Measurements from ENCODE around the gene SULT1B1. TPM values are rescaled to one million over a fixed set of nuclear protein-coding genes. Genes with fewer than 3 reads are reported as not detected.

Gene SULT1B1
- total and polyA plus RNA-seq, 4 donors = 0.38 to 15.7 (median 2.3) TPM

DNA sequence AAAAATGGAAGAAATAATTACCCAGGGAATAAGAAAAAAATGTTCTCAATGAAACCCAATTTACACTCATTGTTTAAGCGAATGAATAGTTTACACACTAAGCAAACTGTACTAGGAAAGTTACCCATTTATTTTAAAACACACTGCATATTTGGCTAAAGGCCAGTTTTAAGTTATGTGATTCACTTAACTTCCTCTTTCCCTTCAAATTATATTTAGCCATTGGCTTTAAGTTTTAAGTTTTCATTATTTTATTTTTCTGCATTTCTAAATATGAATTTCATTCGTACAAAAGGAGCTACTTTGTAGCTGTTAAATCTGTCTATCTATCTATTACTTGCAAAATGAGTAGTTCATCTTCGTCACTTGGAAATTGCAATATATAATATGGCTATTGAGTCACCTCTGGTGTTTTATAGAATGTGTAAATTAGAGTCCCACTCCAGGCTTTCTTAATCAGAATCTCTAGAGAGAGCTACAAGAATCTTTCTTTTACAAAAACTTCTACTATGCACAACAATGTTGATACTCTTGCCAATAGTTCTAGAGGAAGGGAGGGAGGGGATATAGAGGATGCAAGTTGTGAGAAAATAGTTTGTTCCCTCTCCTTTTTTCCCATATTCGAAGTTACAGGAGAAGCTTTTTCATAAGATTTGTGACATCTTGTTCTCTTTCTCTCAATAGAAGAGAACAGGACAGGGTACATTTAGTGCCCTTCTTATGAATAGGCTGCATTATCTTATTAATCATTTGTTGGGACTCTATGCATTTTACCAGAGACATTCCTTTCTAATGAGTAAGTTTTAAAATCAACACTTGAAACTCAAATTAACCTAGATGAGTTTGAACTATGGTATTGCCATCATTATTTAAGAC lies 41.8 kb downstream of the SULT1B1 start:
- WGBS, 2 donors = 24 to 28% methylated on average over 4 of the region's 4 CpGs
- no peak overlapping the region for H3K27ac ChIP-seq (ENCODE audit: low read depth in 1 of 2, low read length in 2 of 2)

DNA sequence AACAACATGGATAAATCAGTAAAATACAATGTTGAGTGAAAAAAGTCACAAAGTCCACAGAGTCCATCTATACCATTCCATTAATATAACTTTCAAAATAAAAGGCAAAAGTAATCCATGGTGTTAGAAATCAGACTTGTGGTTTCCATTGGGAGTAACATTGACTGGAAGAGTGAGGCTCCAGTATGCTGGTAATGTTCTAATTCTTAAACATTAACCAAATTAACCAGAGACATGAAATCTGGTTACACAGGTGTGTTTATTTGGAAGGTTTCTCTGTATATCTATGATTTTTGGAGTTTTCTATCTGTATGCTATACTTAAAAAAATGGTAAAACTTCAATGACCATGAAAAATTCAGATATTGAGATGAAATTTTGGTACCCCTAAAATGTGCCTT lies 42.6 kb downstream of the SULT1B1 start:
- intact Hi-C loops (cut with DNase I) = no loop called here
- no peak overlapping the region for H3K27ac ChIP-seq (ENCODE audit: low read depth in 1 of 2, low read length in 2 of 2)
- no peaks in the 10 kb centered on the region for H3K36me3 ChIP-seq (ENCODE audit: control insufficient read depth in 1 of 2, insufficient read depth in 2 of 2, low read length in 1 of 2)
- H3K9me3 ChIP-seq (ENCODE audit: control insufficient read depth, low read length) = no peaks in the 10 kb centered on the region
- H3K4me3 ChIP-seq (ENCODE audit: low read length in 2 of 2) = no peak overlapping the region
- ATAC-seq (ENCODE audit: low FRiP score) (no peak), DNase-seq (no peak)
- no peaks in the 10 kb centered on the region for H3K4me1 ChIP-seq (ENCODE audit: control insufficient read depth in 1 of 2, insufficient read depth in 2 of 2, low read length in 2 of 2)
- peaks cover 0 to 2% of the 10 kb centered on the region in 2 donors for H3K27me3 ChIP-seq (ENCODE audit: control insufficient read depth in 1 of 2, insufficient read depth in 2 of 2, low read length in 1 of 2)

More for the DNA sequence above, 41.8 kb downstream of the SULT1B1 start:
- Histone ChIP-seq H3K27me3 (ENCODE audit: control insufficient read depth in 1 of 2, insufficient read depth in 2 of 2, low read length in 1 of 2) (no peaks in the 10 kb centered on the region), H3K9me3 (ENCODE audit: control insufficient read depth, low read length) (no peaks in the 10 kb centered on the region), H3K4me3 (ENCODE audit: low read length in 2 of 2) (no peak overlapping the region), H3K36me3 (ENCODE audit: control insufficient read depth in 1 of 2, insufficient read depth in 2 of 2, low read length in 1 of 2) (no peaks in the 10 kb centered on the region), H3K4me1 (ENCODE audit: control insufficient read depth in 1 of 2, insufficient read depth in 2 of 2, low read length in 2 of 2) (no peaks in the 10 kb centered on the region)
- DNase-seq = no peak
- intact Hi-C loops (cut with DNase I) = no loop called here
- no peak for ATAC-seq (ENCODE audit: low FRiP score)

DNA sequence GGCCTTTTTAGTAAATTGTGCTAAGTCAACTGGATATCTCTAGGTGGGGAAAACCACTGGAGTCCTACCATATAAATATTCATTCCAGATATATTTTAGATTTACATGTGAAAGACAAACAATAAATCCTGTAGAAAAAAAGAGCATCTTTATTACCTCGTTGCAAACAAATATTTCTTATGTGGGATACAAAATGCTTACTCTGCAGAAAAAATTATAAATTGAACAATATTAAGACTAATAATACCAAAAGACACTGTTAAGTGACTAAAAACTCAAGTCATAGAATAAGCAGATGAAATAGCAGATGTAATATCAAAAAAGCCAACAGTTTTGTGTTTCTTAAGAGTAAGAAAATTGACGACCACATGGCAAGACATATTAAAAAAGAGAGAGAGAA lies 43.8 kb downstream of the SULT1B1 start:
- Histone ChIP-seq H3K4me3 (ENCODE audit: low read length in 2 of 2) (no peak overlapping the region), H3K27ac (ENCODE audit: low read depth in 1 of 2, low read length in 2 of 2) (no peak overlapping the region), H3K4me1 (ENCODE audit: control insufficient read depth in 1 of 2, insufficient read depth in 2 of 2, low read length in 2 of 2) (no peaks in the 10 kb centered on the region), H3K9me3 (ENCODE audit: control insufficient read depth, low read length) (no peaks in the 10 kb centered on the region), H3K27me3 (ENCODE audit: control insufficient read depth in 1 of 2, insufficient read depth in 2 of 2, low read length in 1 of 2) (peaks cover 0 to 2% of the 10 kb centered on the region in 2 donors), H3K36me3 (ENCODE audit: control insufficient read depth in 1 of 2, insufficient read depth in 2 of 2, low read length in 1 of 2) (no peaks in the 10 kb centered on the region)
- DNase-seq (no peak), ATAC-seq (ENCODE audit: low FRiP score) (no peak)
- intact Hi-C loops (cut with DNase I) = no loop called here
- WGBS, 2 donors = 92 to 93% methylated on average over 2 of the region's 2 CpGs

DNA sequence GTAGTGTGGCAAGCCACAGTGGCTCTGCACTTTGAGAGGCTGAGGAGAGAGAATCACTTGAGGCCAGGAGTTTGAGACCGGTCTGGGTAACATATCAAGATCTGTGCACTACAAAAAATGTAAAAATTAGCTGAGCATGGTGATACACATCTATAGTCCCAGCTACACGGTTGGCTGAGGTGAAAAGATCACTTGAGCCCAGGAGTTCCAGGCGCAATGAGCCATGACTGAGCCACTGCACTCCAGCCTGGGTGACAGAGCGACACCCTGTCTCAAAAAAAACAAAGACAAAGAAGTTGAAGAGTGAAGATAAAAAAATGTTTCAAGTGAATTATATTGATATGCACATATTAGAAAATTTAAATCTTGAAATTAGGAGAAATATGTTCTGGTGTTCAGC lies 46.3 kb downstream of the SULT1B1 start:
- Histone ChIP-seq H3K27me3 (ENCODE audit: control insufficient read depth in 1 of 2, insufficient read depth in 2 of 2, low read length in 1 of 2) (peaks cover 0 to 2% of the 10 kb centered on the region in 2 donors), H3K36me3 (ENCODE audit: control insufficient read depth in 1 of 2, insufficient read depth in 2 of 2, low read length in 1 of 2) (no peaks in the 10 kb centered on the region), H3K4me1 (ENCODE audit: control insufficient read depth in 1 of 2, insufficient read depth in 2 of 2, low read length in 2 of 2) (no peaks in the 10 kb centered on the region), H3K9me3 (ENCODE audit: control insufficient read depth, low read length) (no peaks in the 10 kb centered on the region), H3K27ac (ENCODE audit: low read depth in 1 of 2, low read length in 2 of 2) (no peak overlapping the region), H3K4me3 (ENCODE audit: low read length in 2 of 2) (no peak overlapping the region)
- ATAC-seq (ENCODE audit: low FRiP score) = no peak
- intact Hi-C loops (cut with DNase I) = no loop called here
- no peak for DNase-seq
- WGBS, 2 donors = 75 to 77% methylated on average over 4 of the region's 4 CpGs

DNA sequence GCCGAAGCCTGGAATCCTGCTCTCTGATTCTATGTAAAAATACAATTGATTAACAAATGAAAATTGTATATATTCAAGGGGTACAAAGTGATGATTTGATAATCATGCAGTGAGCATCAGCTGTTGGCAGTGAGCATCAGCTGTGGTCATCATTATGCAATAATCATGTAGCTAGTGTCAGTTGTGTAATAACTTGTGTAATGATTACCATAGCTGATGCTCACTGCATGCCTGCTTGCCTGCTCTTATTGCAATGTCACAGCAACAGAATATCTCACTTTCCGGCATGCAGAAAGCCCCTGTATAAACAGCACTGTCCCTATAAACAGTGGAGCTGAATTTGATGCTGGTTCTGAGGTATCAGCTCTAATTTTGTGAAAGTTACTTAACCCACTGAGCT lies 46.8 kb downstream of the SULT1B1 start:
- intact Hi-C loops (cut with DNase I) = no loop called here
- H3K4me1 ChIP-seq (ENCODE audit: control insufficient read depth in 1 of 2, insufficient read depth in 2 of 2, low read length in 2 of 2) = no peaks in the 10 kb centered on the region
- H3K9me3 ChIP-seq (ENCODE audit: control insufficient read depth, low read length) = no peaks in the 10 kb centered on the region
- DNase-seq (no peak), ATAC-seq (ENCODE audit: low FRiP score) (peak; percentile 75)
- no peak overlapping the region for H3K4me3 ChIP-seq (ENCODE audit: low read length in 2 of 2)
- no peaks in the 10 kb centered on the region for H3K36me3 ChIP-seq (ENCODE audit: control insufficient read depth in 1 of 2, insufficient read depth in 2 of 2, low read length in 1 of 2)
- H3K27ac ChIP-seq (ENCODE audit: low read depth in 1 of 2, low read length in 2 of 2) = no peak overlapping the region
- H3K27me3 ChIP-seq (ENCODE audit: control insufficient read depth in 1 of 2, insufficient read depth in 2 of 2, low read length in 1 of 2) = peaks cover 0 to 2% of the 10 kb centered on the region in 2 donors
- WGBS, 2 donors = 94 to 95% methylated on average over 2 of the region's 2 CpGs

DNA sequence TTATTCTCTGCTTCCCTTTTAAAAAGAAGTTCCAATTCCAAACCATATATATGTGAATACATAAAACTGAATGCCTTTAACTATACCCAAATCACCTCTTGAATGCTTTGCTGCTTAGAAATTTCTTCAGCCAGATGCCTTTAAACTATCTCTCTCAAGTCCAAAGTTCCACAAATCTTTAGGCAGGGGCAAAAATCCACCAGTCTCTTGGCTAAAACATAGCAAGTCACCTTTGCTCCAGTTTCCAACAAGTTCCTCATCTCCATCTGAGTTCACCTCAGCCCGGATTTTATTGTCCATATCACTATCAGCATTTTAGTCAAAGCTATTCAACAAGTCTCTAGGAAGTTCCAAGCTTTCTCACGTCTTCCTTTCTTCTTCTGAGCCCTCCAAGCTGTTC lies 49.8 kb downstream of the SULT1B1 start:
- H3K4me1 ChIP-seq (ENCODE audit: control insufficient read depth in 1 of 2, insufficient read depth in 2 of 2, low read length in 2 of 2) = no peaks in the 10 kb centered on the region
- intact Hi-C loops (cut with DNase I) = no loop called here
- no peaks in the 10 kb centered on the region for H3K36me3 ChIP-seq (ENCODE audit: control insufficient read depth in 1 of 2, insufficient read depth in 2 of 2, low read length in 1 of 2)
- H3K27me3 ChIP-seq (ENCODE audit: control insufficient read depth in 1 of 2, insufficient read depth in 2 of 2, low read length in 1 of 2) = peaks cover 0 to 2% of the 10 kb centered on the region in 2 donors
- ATAC-seq (ENCODE audit: low FRiP score) (no peak), DNase-seq (no peak)
- 76 to 85% methylated on average over 2 of the region's 2 CpGs for WGBS, 2 donors
- no peak overlapping the region for H3K4me3 ChIP-seq (ENCODE audit: low read length in 2 of 2)
- no peaks in the 10 kb centered on the region for H3K9me3 ChIP-seq (ENCODE audit: control insufficient read depth, low read length)
- no peak overlapping the region for H3K27ac ChIP-seq (ENCODE audit: low read depth in 1 of 2, low read length in 2 of 2)

DNA sequence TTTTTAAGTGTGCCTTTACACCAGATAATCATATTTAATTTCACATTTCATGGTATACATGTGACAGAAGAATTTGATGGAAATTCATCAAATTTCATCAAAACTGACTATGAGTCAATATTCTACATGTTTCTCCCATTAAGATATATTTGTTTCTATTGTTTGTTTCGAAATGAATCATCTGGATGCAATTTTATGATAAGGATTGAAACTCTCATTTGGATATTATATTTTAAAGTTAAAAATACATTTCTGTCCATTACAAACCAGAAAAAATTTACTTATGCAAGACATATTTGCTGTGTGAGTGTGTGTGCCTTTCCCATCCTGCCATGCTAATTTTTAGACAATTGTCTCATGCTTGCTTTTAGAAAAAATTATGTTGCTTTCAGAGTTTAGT lies 52.2 kb downstream of the SULT1B1 start:
- peaks cover 0 to under 1% of the 10 kb centered on the region in 2 donors for H3K27me3 ChIP-seq (ENCODE audit: control insufficient read depth in 1 of 2, insufficient read depth in 2 of 2, low read length in 1 of 2)
- no peak overlapping the region for H3K4me3 ChIP-seq (ENCODE audit: low read length in 2 of 2)
- intact Hi-C loops (cut with DNase I) = no loop called here
- ATAC-seq (ENCODE audit: low FRiP score) (no peak), DNase-seq (no peak)
- peaks cover 2% of the 10 kb centered on the region for H3K9me3 ChIP-seq (ENCODE audit: control insufficient read depth, low read length)
- no peaks in the 10 kb centered on the region for H3K4me1 ChIP-seq (ENCODE audit: control insufficient read depth in 1 of 2, insufficient read depth in 2 of 2, low read length in 2 of 2)
- no peaks in the 10 kb centered on the region for H3K36me3 ChIP-seq (ENCODE audit: control insufficient read depth in 1 of 2, insufficient read depth in 2 of 2, low read length in 1 of 2)
- 71 to 81% methylated on average over 1 of the region's 1 CpG for WGBS, 2 donors
- H3K27ac ChIP-seq (ENCODE audit: low read depth in 1 of 2, low read length in 2 of 2) = no peak overlapping the region

DNA sequence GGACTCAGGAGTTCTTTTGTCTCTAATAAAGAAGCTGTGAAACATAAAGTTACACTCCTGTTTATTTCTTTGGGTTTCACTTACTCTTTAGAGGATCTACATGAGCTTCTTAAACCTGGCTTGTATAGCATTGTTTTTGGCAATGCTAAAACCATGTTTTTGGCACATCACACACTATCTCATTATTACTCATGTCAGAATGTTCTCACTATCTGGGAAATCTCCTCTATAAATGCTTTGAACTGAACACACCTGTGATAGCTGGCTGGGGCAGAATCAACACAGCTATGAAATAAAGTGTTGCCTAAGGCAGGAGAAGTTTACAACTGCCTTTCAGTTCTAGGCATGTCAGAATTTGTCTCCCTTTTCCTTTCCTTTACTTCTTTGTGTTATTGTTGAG lies 52.6 kb downstream of the SULT1B1 start:
- Histone ChIP-seq H3K4me1 (ENCODE audit: control insufficient read depth in 1 of 2, insufficient read depth in 2 of 2, low read length in 2 of 2) (no peaks in the 10 kb centered on the region), H3K4me3 (ENCODE audit: low read length in 2 of 2) (no peak overlapping the region), H3K9me3 (ENCODE audit: control insufficient read depth, low read length) (peaks cover 2% of the 10 kb centered on the region), H3K27me3 (ENCODE audit: control insufficient read depth in 1 of 2, insufficient read depth in 2 of 2, low read length in 1 of 2) (no peaks in the 10 kb centered on the region), H3K27ac (ENCODE audit: low read depth in 1 of 2, low read length in 2 of 2) (no peak overlapping the region), H3K36me3 (ENCODE audit: control insufficient read depth in 1 of 2, insufficient read depth in 2 of 2, low read length in 1 of 2) (no peaks in the 10 kb centered on the region)
- no peak for ATAC-seq (ENCODE audit: low FRiP score)
- intact Hi-C loops (cut with DNase I) = no loop called here
- DNase-seq = no peak

DNA sequence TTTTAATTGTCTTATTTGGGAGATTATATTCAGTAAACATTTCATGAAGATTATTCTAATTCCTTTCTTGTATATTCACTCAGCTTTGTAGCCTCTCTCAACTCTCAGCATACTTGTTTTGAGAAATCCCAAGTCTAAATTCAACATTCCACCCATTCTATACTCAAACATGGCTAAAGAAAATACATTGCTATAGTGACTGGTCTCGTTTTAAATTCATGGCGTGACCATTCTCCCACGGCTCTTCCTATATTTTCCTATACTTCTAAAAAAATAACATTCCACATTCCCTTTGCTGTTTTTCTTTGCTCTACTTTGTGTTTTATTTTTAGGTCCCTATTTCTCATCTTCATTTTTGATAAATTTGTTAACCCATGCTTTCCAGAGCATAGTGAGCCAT lies 58.2 kb downstream of the SULT1B1 start:
- WGBS, 2 donors = 62 to 63% methylated on average over 3 of the region's 3 CpGs
- DNase-seq (no peak), ATAC-seq (ENCODE audit: low FRiP score) (no peak)
- Histone ChIP-seq H3K27ac (ENCODE audit: low read depth in 1 of 2, low read length in 2 of 2) (no peak overlapping the region), H3K36me3 (ENCODE audit: control insufficient read depth in 1 of 2, insufficient read depth in 2 of 2, low read length in 1 of 2) (no peaks in the 10 kb centered on the region), H3K4me1 (ENCODE audit: control insufficient read depth in 1 of 2, insufficient read depth in 2 of 2, low read length in 2 of 2) (no peaks in the 10 kb centered on the region), H3K4me3 (ENCODE audit: low read length in 2 of 2) (no peak overlapping the region), H3K9me3 (ENCODE audit: control insufficient read depth, low read length) (peaks cover 3% of the 10 kb centered on the region), H3K27me3 (ENCODE audit: control insufficient read depth in 1 of 2, insufficient read depth in 2 of 2, low read length in 1 of 2) (no peaks in the 10 kb centered on the region)
- intact Hi-C loops (cut with DNase I) = no loop called here

All from aorta (tissue), 5 donors.